Heart left ventricle (tissue), 13 donors: ENCODE measurements around the gene MRPL34.

Experiments
- CTCF ChIP-seq, 12 donors: fragments of 200-600 bp; sonication (generic) in 4 of 12; IDR thresholded peaks; one replicate each; pipeline versions ENCODE4 v1.5.0 to v1.8.0; 2018 to 2022; ENCODE audit warnings: antibody characterized with exemption in 12 of 12, mild to moderate bottlenecking in 5 of 12
- POLR2A ChIP-seq, 2 donors: fragments of 450-650 bp; IDR thresholded peaks; one replicate each; pipeline ENCODE4 v1.6.1; 2017; ENCODE audit warnings: antibody characterized with exemption in 2 of 2, mild to moderate bottlenecking in 2 of 2, moderate library complexity in 2 of 2
- donor health status: ischemic (EF 13 %, LVEDD 7.1; RV severe dilation, severe dysfunction).
- donor health status: DM: no; HTN: yes; CAD: no.
- donor health status: DM: no; HTN: no; CAD: no.
- donor health status: ischemic (EF 25% LVEDD 6.9; RV normal size, moderate dysfunction).
- donor health status: ischemic (EF 25% LVEDD 5.7; RV mildly dilated, moderate dysfunction).
- donor health status: ischemic (EF 35%, LVEDD 5.7; RV mildly dilated, moderate dysfunction).
- donor health status: nonischemic (EF 11% LVEDD 7.7; RV severe dilation, severe dysfunction).
- donor health status: DM: yes; HTN: yes; CAD: no.
- donor health status: PGD.
- donor health status: ischemic (EF 29% LVEDD 5.4; RV normal size, mild dysfunction).
- donor health status: nonischemic (EF 23%, LVEDD 6.1; RV moderate dilation, normal function).

- TF ChIP-seq CTCF (IDR thresholded peaks at IDR 0.05) (no peak), POLR2A (IDR thresholded peaks at IDR 0.05) (no peak)
Observed at GRCh38 chr19:17323300-17323963, 17.8 kb downstream of the MRPL34 start.
